PC-3 (cell line): ENCODE measurements around the gene CASZ1. TPM values are rescaled to one million over a fixed set of nuclear protein-coding genes. Genes with fewer than 3 reads are reported as not detected.

ENCODE experiments used
- ATAC-seq: fragments of 200-7000 bp; cut with Tn5 transposase; 2 replicates; pipeline ENCODE4 v1.9.1; 2020; ENCODE audit warnings: mild to moderate bottlenecking, moderate library complexity
- BruUV-seq: library from RNA; stranded (reverse); fragments of 400-500 nt; replicated peaks from 2 replicates; lab custom pipeline; 2021; lab: Mats Ljungman, UMichigan
- CTCF ChIA-PET: fragments of 300-600 bp; sonication (Branson Sonifier 250); formaldehyde crosslinking; loops from one replicate; lab custom pipeline; 2022; ENCODE audit warnings: antibody characterized with exemption; lab: Charles Lee
- POLR2A ChIA-PET: fragments of 300-600 bp; sonication (Branson Sonifier 250); formaldehyde crosslinking; loops from one replicate; lab custom pipeline; 2022; ENCODE audit warnings: antibody characterized with exemption; ENCODE audit not compliant: unreplicated experiment; lab: Charles Lee
- DNase-seq: peaks from one replicate; pipeline ENCODE4 v3.0.0-alpha.2; 2015
- H2AFZ ChIP-seq: fragments of 300-600 bp; sonication (generic); 2 replicates; pipeline ENCODE4 v1.6.0; 2016; ENCODE audit warnings: antibody characterized with exemption, low read length
- H3F3A ChIP-seq: fragments of 300-600 bp; sonication (generic); one replicate; pipeline ENCODE4 v1.6.0; 2017; ENCODE audit warnings: antibody characterized with exemption, low read length, control low read depth, mild to moderate bottlenecking; ENCODE audit not compliant: unreplicated experiment
- H3K27ac ChIP-seq: fragments of 300-600 bp; sonication (generic); 2 replicates; pipeline ENCODE4 v1.5.1; 2016; ENCODE audit warnings: mild to moderate bottlenecking, low read length
- H3K27me3 ChIP-seq: fragments of 300-600 bp; sonication (generic); 2 replicates; pipeline ENCODE4 v1.6.1; 2016; ENCODE audit warnings: low read length, mixed read lengths
- H3K36me3 ChIP-seq: fragments of 300-600 bp; sonication (generic); 2 replicates; pipeline ENCODE4 v1.6.1; 2016; ENCODE audit warnings: low read depth, mixed run types, low read length, mixed read lengths
- H3K4me1 ChIP-seq: fragments of 300-600 bp; sonication (generic); 2 replicates; pipeline ENCODE4 v1.5.1; 2016; ENCODE audit warnings: low read length; ENCODE audit not compliant: insufficient read depth
- H3K4me2 ChIP-seq: fragments of 300-600 bp; sonication (generic); 2 replicates; pipeline ENCODE4 v1.6.0; 2016; ENCODE audit warnings: low read length
- H3K4me3 ChIP-seq: fragments of 300-600 bp; sonication (generic); 2 replicates; pipeline ENCODE4 v1.5.1; 2016; ENCODE audit warnings: mild to moderate bottlenecking, low read length, mixed read lengths
- H3K79me2 ChIP-seq: fragments of 300-600 bp; sonication (generic); 2 replicates; pipeline ENCODE4 v1.6.1; 2017; ENCODE audit warnings: low read length, mixed read lengths
- H3K9ac ChIP-seq: fragments of 300-600 bp; sonication (generic); 2 replicates; pipeline ENCODE4 v1.6.0; 2016; ENCODE audit warnings: mild to moderate bottlenecking, low read length
- H3K9me2 ChIP-seq: fragments of 300-600 bp; sonication (generic); replicated peaks from 2 replicates; pipeline ENCODE4 v1.6.1; 2016; ENCODE audit warnings: mixed run types, low read length, mixed read lengths
- H3K9me3 ChIP-seq: fragments of 300-600 bp; sonication (generic); 2 replicates; pipeline ENCODE4 v1.6.1; 2016; ENCODE audit warnings: low read length, mixed read lengths
- H4K20me1 ChIP-seq: fragments of 300-600 bp; sonication (generic); 2 replicates; pipeline ENCODE4 v1.6.1; 2016; ENCODE audit warnings: low read length, mixed read lengths
- EZH2 ChIP-seq: fragments of 300-600 bp; sonication (generic); IDR thresholded peaks from one replicate; pipeline ENCODE4 v1.6.1; 2017; ENCODE audit warnings: antibody characterized with exemption, mild to moderate bottlenecking, low read length; ENCODE audit not compliant: unreplicated experiment
- EZH2phosphoT487 ChIP-seq: fragments of 300-600 bp; sonication (generic); IDR thresholded peaks from 2 replicates; pipeline ENCODE4 v1.6.1; 2018; ENCODE audit warnings: mild to moderate bottlenecking, antibody characterized with exemption, low read length, borderline replicate concordance
- intact Hi-C: fragments of 100-400 bp; cut with micrococcal nuclease; formaldehyde crosslinking; loops from 2 replicates; pipeline ENCODE4 v1.9.0; 2023
- total RNA-seq: library from RNA; depleted of rRNA; stranded (reverse); fragments of >200 nt; gene quantifications from 2 replicates; pipeline ENCODE4 v1.2.3, GENCODE V29; 2014
- TF ChIP-seq, protein P1 (sequence below): fragments of 300-600 bp; sonication (generic); conservative IDR thresholded peaks from 2 replicates; pipeline ENCODE4 v1.5.1; 2017; ENCODE audit warnings: antibody characterized with exemption, low read depth, mild to moderate bottlenecking, low read length

The CASZ1 gene
- total RNA-seq, 1 experiment from 2014 or later = 12.8 TPM

DNA sequence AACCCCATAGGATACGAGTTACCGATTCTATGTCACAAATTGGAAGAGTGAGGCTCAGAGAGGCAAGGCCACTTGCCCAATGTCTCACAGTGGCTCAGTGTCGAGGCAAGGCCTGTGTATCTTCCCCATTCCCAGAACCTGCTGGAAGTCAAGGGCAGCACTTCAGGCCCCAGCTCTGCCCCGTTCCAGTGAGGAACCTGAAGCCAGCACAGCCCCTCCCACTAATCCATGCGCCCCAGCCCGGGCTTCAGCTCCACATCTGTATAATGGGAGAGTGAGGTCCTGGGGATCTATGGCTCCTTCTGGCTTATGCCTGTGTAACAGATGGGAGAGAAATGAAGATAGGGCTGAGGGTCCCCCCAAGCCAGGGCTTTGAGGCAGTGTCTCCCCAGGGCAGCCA lies 56.3 kb downstream of the CASZ1 start:
- Histone ChIP-seq H3F3A (no peaks in the 10 kb centered on the region), H3K27ac (no peak overlapping the region), H2AFZ (no peak overlapping the region), H3K27me3 (no peaks in the 10 kb centered on the region), H3K4me1 (no peaks in the 10 kb centered on the region), H3K4me2 (no peak overlapping the region), H3K9ac (no peak overlapping the region), H4K20me1 (no peaks in the 10 kb centered on the region), H3K36me3 (no peaks in the 10 kb centered on the region), H3K4me3 (no peak overlapping the region), H3K79me2 (no peaks in the 10 kb centered on the region), H3K9me3 (no peaks in the 10 kb centered on the region), H3K9me2 (no peaks in the 10 kb centered on the region)
- ChIA-PET POLR2A (no interaction called here), CTCF (no interaction called here)
- DNase-seq = no peak
- intact Hi-C loops = no loop called here
- no peak for ATAC-seq
- BruUV-seq = no TSS peak
- TF ChIP-seq EZH2phosphoT487 (no peak), EZH2 (no peak)
- TF ChIP-seq, protein P1, sequence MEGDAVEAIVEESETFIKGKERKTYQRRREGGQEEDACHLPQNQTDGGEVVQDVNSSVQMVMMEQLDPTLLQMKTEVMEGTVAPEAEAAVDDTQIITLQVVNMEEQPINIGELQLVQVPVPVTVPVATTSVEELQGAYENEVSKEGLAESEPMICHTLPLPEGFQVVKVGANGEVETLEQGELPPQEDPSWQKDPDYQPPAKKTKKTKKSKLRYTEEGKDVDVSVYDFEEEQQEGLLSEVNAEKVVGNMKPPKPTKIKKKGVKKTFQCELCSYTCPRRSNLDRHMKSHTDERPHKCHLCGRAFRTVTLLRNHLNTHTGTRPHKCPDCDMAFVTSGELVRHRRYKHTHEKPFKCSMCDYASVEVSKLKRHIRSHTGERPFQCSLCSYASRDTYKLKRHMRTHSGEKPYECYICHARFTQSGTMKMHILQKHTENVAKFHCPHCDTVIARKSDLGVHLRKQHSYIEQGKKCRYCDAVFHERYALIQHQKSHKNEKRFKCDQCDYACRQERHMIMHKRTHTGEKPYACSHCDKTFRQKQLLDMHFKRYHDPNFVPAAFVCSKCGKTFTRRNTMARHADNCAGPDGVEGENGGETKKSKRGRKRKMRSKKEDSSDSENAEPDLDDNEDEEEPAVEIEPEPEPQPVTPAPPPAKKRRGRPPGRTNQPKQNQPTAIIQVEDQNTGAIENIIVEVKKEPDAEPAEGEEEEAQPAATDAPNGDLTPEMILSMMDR = no peak

DNA sequence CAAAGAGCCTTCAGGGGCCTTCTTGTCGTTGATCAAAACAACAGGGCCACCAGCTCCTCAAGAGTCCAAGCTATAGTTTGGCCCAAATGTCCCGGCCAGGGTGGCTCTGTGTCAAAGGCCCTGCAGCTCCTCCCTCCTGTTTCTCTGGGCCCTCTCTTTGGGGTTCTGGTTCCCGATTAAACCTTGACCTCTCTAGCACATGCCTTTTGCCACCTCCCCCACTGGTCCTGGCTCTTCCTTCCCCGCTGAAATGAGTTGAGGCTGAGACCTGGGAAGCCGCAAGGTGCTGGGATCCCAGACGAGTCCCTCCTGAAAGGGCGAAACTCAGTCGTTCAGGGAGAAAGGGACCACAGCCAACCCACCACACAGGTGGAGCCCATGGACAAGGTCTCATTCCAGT lies 56.9 kb downstream of the CASZ1 start:
- no peaks in the 10 kb centered on the region for H3K36me3 ChIP-seq
- no peak overlapping the region for H3K4me3 ChIP-seq
- intact Hi-C loops = no loop called here
- ATAC-seq = no peak
- no peak overlapping the region for H2AFZ ChIP-seq
- no peaks in the 10 kb centered on the region for H4K20me1 ChIP-seq
- no TSS peak for BruUV-seq
- CTCF ChIA-PET = no interaction called here
- no peaks in the 10 kb centered on the region for H3K79me2 ChIP-seq
- no peak overlapping the region for H3K27ac ChIP-seq
- H3K4me1 ChIP-seq = no peaks in the 10 kb centered on the region
- no peak overlapping the region for H3K9ac ChIP-seq
- POLR2A ChIA-PET = no interaction called here
- no peak overlapping the region for H3K4me2 ChIP-seq
- H3F3A ChIP-seq = no peaks in the 10 kb centered on the region
- no peak for DNase-seq
- no peak for TF ChIP-seq EZH2
- TF ChIP-seq, protein P1 = no peak
- TF ChIP-seq EZH2phosphoT487 = no peak
- no peaks in the 10 kb centered on the region for H3K9me3 ChIP-seq
- no peaks in the 10 kb centered on the region for H3K27me3 ChIP-seq
- no peaks in the 10 kb centered on the region for H3K9me2 ChIP-seq

DNA sequence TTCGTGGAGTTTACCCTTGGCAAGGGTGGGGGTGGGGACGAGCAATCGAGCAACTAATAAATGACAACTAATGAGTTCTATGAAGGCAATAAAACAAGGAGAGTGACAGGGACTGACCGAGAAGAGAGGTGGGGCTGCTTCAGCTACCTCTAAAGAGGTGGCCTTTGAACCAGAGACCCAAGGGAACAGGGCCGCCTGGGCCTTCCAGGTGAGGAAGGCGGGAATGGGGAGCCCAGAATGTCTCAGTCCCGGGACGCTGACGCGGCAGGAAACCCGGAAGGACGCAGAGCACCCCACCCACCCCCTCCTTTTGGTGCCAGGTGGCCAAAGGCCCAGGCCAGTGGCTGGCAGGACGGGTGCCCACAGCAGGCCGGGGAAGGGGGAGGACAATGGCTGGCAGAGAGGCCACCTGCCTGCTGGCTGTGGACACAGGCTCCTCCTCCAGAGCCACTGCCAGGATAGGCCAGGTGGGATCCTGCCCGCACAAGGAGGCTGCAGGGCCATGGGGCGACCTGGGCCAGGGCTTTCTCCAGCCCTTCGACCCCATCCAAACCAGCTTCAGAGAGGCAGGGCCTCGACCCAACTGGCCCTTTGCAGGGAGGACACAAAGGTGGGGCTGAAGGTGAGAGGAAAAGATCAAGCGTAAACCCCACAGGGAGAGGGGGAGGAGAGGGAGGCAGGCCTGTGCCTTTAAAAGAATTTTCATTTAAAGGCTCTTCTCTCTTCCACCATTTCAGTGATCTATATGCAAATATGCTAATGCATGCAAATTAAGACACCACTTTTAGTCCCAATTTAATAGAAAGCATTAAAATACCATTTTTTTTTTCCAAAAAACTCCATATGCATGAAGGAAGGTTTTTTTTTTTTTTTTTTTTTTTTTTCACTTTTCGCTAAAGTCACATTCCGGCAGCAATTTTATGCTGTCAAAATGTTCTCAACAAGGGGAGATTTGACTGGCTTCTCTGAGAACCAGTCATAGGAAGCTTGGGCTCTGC lies 58.1 kb downstream of the CASZ1 start:
- CTCF ChIA-PET = no interaction called here

More for the DNA sequence above, 58.1 kb downstream of the CASZ1 start:
- H3K27me3 ChIP-seq = no peaks in the 10 kb centered on the region
- no peaks in the 10 kb centered on the region for H4K20me1 ChIP-seq
- no peak overlapping the region for H3K4me3 ChIP-seq
- TF ChIP-seq, protein P1 = no peak
- TF ChIP-seq EZH2 (no peak), EZH2phosphoT487 (no peak)
- POLR2A ChIA-PET = no interaction called here
- H3K4me1 ChIP-seq = no peaks in the 10 kb centered on the region
- no peaks in the 10 kb centered on the region for H3K79me2 ChIP-seq
- no peak overlapping the region for H2AFZ ChIP-seq
- no TSS peak for BruUV-seq
- no peaks in the 10 kb centered on the region for H3F3A ChIP-seq
- H3K9me2 ChIP-seq = no peaks in the 10 kb centered on the region
- intact Hi-C loops = no loop called here
- H3K27ac ChIP-seq = no peak overlapping the region
- no peaks in the 10 kb centered on the region for H3K36me3 ChIP-seq
- no peak overlapping the region for H3K4me2 ChIP-seq
- no peak for DNase-seq
- no peak overlapping the region for H3K9ac ChIP-seq
- no peak for ATAC-seq
- H3K9me3 ChIP-seq = no peaks in the 10 kb centered on the region
